GM11168 (cell line): ENCODE results near the gene LIN9.
"Not testable (repeated sequence)": the region's sequence is repeated elsewhere in the genome, so short reads cannot be mapped to it uniquely, and the experiment has no call there.

Experiments used
- in situ Hi-C: fragments of 300-500 bp; cut with MboI; formaldehyde crosslinking; loops from one replicate; pipeline ENCODE4 v1.12.0; 2022; ENCODE audit warnings: low sequenced_read_pairs; ENCODE audit not compliant: unreplicated experiment

The LIN9 gene

GRCh38 chr1:226308723-226309397 is at the start of gene LIN9:
TSS of gene LIN9 (minus strand) at chr1:226309164. CDS start at chr1:226309139, 25 bp downstream.
- in situ Hi-C loops, result no loop called here

DNA sequence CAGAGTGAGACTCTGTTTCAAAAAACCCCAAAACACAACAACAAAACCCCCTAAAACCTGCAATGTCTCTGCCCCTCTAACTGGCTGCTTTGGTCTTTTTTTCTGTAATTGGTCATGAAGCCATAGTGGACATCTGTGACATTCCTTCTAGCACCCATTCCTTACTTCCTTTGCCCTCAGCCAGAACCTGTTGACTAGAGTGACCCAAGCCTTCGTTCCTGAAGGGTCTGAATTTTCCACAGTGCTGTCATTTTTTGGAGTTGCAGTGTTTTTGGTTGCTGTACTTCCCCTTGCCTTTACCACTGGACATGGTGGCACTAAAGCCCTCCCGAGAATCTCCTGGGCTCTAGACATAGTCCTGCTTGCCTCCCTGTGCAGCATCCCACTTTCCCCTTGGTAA is 48.5 kb upstream of the LIN9 start:
- in situ Hi-C loops, result no loop called here

GRCh38 chr1:226355669-226356551 is 46.9 kb upstream of the LIN9 start:
- in situ Hi-C loops, result no loop called here

DNA sequence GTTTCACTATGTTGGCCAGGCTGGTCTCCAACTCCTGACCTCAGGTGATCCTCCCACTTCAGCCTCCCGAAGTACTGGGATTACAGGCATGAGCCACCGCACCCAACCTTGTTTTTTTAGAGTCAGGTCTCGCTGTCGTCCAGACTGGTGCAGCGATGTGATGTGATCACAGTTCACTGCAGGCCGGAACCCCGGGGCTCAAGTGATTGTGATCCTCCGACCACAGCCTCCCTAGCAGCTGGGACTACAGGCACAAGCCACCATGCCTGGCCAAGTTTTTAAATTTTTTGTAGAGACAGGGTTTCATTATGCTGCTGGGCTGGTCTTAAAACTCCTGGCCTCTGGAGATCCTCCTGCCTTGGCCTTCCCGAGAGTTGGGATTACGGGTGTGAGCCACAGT is 46.1 kb upstream of the LIN9 start:
- in situ Hi-C loops, result no loop called here

GRCh38 chr1:226353698-226354525 is 44.9 kb upstream of the LIN9 start:
- in situ Hi-C loops, result no loop called here

- in situ Hi-C loops, result no loop called here
Observed at GRCh38 chr1:226351709-226352108, 42.7 kb upstream of the LIN9 start.

- in situ Hi-C loops, result no loop called here
Observed at GRCh38 chr1:226350519-226350865, 41.5 kb upstream of the LIN9 start.

GRCh38 chr1:226349801-226350518 is 41.0 kb upstream of the LIN9 start:
- in situ Hi-C loops, result no loop called here

DNA sequence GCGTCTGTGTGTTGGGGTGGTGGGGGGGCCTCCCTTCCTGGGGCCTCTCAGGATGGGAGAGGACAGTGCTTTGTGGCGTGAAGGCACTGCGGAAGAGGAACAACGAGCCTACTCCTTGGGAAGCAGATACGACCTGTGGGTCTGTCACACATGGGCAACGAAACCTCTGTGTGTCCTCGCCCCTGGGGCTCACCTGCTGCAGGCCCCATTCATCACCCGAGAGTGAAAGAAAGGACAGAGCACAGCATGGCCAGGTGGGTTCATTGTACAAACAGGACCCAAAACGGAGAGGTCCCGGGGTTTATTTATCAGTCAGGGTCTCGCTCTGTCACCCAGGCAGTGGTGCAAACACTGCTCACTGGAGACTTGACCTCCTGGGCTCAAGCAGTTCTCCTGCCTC is 40.1 kb upstream of the LIN9 start:
- in situ Hi-C loops, result no loop called here

DNA sequence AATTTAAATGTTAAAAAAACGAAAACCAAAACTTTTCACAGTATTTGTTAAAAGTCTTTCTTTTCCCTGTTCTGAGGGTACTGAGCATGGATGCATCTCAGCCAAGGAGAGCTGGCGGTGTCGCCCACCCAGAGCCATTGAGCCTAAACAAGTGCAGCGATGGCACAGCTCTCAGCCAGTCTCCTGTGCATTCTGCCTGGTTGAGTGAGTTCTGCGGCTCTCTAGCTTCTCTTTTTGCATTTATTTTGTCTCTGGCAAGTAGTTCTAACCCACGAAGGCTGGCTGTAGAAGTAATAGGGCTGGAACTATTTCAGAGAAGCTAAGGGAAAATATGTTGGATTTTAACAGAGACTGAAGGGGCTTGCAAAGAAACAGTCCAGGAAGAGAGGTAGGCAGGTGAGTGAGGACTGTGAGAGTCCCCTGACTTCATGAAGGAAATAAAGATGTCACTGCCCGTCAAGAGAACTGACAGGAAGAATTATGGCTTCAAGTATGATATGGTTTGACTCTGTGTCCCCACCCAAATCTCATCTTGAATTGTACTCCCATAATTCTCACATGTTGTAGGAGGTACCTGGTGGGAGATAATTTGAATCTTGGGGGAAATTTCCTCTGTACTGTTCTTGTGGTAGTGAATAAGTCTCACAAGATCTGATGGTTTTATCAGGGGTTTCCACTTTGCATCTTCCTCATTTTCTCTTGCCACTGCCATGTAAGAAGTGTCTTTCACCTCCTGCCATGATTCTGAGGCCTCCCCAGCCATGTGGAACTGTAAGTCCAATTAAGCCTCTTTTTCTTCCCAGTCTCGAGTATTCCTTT is 35.7 kb upstream of the LIN9 start:
- in situ Hi-C loops, result no loop called here

DNA sequence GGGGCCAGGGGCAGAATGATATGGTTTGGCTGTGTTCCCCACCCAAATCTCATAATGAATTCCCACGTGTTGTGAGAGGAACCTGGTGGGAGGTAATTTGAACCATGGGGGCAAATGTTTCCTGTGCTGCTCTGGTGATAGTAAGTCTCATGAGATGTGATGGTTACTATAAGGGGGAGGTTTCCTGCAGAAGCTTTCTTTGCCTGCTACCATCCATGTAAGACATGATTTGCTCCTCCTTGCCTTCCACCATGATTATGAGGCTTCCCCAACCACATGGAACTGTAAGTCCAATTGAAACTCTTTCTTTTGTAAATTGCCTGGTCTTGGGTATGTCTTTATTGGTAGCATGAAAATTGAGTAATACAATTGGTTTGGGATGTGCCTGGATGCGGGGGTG is 33.7 kb upstream of the LIN9 start:
- in situ Hi-C loops, result no loop called here

DNA sequence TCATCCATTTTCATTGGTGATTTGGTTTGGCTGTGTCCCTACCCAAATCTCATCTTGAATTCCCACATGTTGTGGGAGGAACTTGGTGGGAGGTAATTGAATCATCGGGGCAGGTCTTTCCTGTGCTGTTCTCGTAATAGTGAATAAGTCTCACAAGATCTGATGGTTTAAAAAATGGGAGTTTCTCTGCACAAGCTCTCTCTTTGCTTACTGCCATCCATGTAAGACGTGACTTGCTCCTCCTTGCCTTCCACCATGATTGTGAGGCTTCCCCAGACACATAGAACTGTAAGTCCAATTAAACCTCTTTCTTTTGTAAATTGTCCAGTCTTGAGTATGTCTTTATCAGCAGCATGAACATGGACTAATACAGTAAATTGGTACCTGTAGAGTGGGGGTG is 31.1 kb upstream of the LIN9 start:
- in situ Hi-C loops, result not testable (repeated sequence)

DNA sequence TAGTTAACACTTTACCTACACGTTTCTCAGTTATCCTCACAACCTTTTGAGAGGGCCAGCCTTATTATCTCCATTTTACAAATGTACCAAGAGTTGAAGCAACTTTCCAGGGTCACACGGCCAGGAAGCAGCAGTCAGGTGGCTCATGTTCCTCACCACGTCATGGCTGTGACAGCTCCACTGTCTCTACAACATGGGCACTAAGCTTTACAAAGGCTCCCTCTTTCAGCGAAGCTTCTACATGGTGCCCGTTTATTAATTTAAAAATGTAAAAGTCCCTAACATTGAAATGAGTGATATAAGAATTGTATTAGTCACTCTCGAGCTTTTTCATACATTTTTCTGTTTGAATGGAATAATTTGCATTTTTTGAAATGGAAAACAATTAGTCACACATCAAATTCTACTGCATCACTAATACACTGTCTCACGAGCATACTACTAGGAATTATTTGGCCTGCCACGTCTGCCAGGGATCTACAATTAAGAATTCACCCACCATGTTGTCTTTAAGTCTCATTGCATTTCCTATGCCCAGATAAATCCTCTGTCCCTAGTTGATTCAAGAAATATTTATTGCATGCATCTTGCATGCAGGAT is 28.4 kb upstream of the LIN9 start:
- in situ Hi-C loops, result no loop called here

- in situ Hi-C loops, result no loop called here
Observed at GRCh38 chr1:226335661-226336060, 26.7 kb upstream of the LIN9 start.

- in situ Hi-C loops, result no loop called here
Observed at GRCh38 chr1:226332947-226333346, 24.0 kb upstream of the LIN9 start.

GRCh38 chr1:226329237-226329636 is 20.3 kb upstream of the LIN9 start:
- in situ Hi-C loops, result loop anchor here (5.0 kb wide), 1 partner anchor 127 kb away; no protein-coding TSS in a partner anchor

GRCh38 chr1:226327761-226328162 is 18.8 kb upstream of the LIN9 start:
- in situ Hi-C loops, result loop anchor here (5.0 kb wide), 1 partner anchor 125 kb away; no protein-coding TSS in a partner anchor

DNA sequence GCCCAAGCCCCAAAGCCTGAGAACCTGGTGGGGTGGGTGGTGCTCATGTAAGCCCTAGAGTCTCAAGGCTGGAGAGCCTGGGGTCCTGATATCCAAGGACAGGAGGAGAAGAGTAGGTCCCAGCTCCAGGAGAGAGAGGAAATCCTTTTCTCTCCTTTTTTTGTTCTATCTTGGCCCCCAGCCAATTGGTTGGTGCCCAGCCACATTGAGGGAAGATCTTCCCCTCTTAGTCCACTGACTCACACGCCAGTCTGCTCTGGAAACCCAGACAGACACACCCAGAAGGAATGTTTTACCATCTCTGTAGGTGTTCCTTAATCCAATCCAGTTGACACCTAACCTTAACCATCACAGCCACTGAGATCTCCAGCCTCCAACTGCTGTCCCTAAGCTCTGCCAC is 16.2 kb upstream of the LIN9 start:
- in situ Hi-C loops, result loop anchor here (5.0 kb wide), 1 partner anchor 123 kb away; no protein-coding TSS in a partner anchor

GRCh38 chr1:226324479-226324878 is 15.5 kb upstream of the LIN9 start:
- in situ Hi-C loops, result no loop called here
